HL-60 (cell line): Measurements from ENCODE around the gene AKT2.

Source experiments
- GABPA ChIP-seq: IDR thresholded peaks from 2 replicates; pipeline ENCODE4 v1.6.1; 2012; ENCODE audit warnings: low read depth
- POLR2AphosphoS5 ChIP-seq: IDR thresholded peaks from 2 replicates; pipeline ENCODE4 v1.6.1; 2012; ENCODE audit warnings: low read depth
- TF ChIP-seq, protein P1 (sequence below): IDR thresholded peaks from one replicate; pipeline ENCODE4 v1.5.1; 2011; ENCODE audit warnings: low read length, control low read depth, inconsistent platforms; ENCODE audit not compliant: insufficient read depth
- TF ChIP-seq, protein P2 (sequence below): IDR thresholded peaks from 2 replicates; pipeline ENCODE4 v1.6.1; 2012; ENCODE audit warnings: low read depth; ENCODE audit not compliant: insufficient replicate concordance

GRCh38 chr19:40241809-40242384 lies 43.2 kb downstream of the AKT2 start:
- TF ChIP-seq GABPA, result no peak
- TF ChIP-seq, protein P1, sequence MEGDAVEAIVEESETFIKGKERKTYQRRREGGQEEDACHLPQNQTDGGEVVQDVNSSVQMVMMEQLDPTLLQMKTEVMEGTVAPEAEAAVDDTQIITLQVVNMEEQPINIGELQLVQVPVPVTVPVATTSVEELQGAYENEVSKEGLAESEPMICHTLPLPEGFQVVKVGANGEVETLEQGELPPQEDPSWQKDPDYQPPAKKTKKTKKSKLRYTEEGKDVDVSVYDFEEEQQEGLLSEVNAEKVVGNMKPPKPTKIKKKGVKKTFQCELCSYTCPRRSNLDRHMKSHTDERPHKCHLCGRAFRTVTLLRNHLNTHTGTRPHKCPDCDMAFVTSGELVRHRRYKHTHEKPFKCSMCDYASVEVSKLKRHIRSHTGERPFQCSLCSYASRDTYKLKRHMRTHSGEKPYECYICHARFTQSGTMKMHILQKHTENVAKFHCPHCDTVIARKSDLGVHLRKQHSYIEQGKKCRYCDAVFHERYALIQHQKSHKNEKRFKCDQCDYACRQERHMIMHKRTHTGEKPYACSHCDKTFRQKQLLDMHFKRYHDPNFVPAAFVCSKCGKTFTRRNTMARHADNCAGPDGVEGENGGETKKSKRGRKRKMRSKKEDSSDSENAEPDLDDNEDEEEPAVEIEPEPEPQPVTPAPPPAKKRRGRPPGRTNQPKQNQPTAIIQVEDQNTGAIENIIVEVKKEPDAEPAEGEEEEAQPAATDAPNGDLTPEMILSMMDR, result no peak
- no peak for TF ChIP-seq POLR2AphosphoS5
- TF ChIP-seq, protein P2, sequence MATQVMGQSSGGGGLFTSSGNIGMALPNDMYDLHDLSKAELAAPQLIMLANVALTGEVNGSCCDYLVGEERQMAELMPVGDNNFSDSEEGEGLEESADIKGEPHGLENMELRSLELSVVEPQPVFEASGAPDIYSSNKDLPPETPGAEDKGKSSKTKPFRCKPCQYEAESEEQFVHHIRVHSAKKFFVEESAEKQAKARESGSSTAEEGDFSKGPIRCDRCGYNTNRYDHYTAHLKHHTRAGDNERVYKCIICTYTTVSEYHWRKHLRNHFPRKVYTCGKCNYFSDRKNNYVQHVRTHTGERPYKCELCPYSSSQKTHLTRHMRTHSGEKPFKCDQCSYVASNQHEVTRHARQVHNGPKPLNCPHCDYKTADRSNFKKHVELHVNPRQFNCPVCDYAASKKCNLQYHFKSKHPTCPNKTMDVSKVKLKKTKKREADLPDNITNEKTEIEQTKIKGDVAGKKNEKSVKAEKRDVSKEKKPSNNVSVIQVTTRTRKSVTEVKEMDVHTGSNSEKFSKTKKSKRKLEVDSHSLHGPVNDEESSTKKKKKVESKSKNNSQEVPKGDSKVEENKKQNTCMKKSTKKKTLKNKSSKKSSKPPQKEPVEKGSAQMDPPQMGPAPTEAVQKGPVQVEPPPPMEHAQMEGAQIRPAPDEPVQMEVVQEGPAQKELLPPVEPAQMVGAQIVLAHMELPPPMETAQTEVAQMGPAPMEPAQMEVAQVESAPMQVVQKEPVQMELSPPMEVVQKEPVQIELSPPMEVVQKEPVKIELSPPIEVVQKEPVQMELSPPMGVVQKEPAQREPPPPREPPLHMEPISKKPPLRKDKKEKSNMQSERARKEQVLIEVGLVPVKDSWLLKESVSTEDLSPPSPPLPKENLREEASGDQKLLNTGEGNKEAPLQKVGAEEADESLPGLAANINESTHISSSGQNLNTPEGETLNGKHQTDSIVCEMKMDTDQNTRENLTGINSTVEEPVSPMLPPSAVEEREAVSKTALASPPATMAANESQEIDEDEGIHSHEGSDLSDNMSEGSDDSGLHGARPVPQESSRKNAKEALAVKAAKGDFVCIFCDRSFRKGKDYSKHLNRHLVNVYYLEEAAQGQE, result no peak
